ENCODE data around the gene DIPK1C.

DIPK1C gene

DNA sequence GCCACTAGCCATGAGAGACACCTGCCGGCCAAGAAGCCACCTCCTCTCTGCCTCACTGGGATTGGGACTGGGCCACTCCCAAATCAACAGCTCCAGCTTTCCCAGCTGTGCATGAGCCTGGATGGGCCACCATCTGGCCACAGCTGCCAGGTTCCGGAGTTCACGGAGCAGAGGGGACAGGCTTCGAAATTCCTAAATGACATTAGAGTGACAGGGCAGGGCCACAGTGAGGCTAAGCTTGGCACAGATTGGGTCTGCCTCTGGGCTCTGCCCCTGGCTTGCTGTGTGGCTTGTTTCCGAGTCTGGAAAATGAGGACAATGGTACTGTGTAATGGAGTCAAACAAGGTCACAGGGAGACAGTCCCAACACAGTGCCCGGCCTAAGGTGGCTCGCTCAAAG is 6.5 kb downstream of the DIPK1C start:
- no peak for DNase-seq

DNA sequence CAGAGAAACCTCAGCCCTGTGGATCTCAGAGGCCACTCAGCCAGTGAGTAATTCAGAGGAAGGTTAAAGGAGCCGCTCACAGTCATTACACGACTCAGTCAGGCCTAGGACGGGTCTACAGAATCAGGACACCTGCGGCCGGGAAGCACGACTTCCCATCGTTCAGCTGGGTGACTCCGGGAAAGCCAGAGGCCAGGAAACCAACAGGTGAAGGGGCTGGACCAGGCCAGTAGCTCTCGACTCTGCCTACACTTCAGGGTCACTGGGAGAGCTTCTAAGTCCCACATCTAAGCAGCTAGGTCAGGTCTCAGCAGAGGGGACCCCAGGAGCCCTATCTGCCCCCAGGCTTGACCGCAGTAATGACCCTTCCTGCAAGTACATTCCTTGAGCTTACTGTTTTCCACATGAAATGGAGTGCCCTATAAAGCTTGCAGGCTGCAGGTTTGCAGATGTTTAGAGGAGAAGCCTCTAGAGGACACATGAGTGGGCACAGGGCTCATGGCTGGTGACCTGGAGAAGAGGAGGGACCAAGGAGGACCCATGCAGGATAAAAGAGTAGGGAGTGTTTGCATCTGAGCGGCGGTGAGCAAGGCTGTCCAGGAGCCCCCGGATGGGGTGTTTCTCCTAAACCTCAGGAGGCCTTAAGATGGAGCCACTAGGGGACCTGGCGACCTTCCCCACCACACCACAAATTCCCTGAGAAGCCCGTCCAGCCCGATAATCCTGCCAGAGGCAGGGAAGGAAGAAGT is 9.5 kb downstream of the DIPK1C start:
- no peak for DNase-seq

DNA sequence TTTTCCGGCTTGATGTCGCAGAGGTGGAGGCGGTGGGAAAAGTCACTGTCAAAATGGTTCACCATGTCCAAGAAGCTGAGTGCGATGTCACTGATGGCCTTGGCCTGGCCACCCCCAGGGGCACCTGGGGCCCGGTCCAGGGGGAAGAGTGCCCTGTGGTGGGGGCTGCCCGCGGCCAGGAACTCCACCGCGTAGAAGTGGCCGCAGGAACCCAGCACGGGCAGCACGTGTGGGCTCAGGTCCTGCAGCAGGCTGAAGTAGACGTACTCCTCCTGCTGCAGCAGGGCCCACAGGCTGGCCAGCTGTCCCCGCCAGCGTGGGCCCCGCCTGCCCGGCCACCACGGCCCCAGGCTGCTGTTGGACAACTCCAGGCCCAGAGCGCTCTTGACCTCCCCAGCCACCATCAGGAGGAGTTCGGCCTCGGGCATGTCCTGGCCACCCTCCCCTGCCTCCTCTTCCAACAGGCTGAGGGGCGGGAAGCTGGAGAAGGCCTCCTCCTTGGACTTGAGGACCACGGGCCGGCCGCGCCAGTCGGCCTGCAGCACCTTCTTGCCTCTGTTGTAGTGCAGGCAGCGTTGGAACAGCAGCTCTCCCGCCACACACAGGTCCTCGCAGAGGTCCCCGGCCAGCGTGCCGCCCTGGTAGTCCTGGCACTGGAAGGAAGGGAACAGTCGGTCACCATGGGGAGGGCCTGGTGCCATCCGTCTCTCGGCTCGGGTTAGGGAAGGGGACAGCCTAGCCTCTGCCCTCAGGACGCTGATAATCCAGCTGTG is 10.3 kb downstream of the DIPK1C start:
- no peak for DNase-seq

DNA sequence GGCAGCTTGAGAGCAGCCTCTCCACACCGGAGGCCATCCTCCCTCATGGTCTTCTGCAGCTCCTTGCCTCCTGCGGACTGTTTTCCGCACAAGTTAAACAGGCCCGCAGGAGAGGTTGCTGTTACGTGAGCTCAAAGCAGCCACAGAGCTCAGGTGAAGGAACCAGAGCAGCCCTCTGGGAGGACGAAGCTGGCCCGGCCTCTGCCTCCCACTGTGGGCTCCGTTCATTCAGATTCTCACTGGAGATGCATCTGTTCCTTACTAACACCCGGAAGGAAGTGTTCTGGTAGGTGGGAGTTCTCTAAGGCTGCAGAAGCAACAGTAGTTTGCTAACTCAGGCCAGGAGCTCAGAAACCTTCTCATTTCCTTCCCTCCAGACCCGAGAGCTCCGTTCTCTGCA is 10.9 kb downstream of the DIPK1C start:
- no peak for DNase-seq

DNA sequence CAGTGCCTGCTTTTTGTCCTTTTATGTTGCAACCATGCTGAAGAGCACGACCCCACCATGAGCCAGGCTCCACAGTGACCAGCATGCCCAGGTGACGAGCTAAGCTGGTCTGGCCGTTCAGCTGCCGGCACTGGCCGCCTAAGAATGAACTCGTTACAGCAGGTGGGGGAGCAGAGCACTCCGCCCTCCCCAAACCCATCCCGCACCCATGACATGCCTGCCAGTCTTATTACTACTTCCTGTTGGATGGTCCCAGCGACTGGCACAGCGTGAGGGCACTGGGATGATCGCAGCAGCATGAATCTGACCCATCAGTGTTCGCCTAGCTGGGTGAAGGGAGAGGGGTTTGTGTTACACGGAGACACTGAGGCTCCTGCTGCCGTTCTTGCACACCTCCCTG is 11.5 kb downstream of the DIPK1C start:
- DNase-seq = no peak

DNA sequence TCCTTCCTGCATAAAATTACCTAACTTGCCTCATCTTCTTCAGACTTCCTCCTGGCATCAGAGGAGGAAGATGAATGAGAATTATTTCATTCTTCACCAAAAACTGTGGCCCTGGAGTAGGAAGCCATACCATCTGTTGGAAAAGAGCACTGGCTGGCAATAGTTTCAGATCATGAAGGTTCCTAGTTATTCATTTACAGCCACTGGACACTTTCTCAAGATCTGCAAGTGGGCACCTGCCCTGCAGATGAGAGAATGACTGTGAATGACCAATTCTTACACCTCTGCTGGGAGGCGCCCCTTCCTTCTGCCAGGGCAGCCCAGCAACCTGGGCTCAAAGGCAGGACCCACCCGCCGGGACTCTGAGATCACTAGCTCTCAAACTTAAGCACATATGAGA is 13.0 kb downstream of the DIPK1C start:
- DNase-seq = no peak

DNA sequence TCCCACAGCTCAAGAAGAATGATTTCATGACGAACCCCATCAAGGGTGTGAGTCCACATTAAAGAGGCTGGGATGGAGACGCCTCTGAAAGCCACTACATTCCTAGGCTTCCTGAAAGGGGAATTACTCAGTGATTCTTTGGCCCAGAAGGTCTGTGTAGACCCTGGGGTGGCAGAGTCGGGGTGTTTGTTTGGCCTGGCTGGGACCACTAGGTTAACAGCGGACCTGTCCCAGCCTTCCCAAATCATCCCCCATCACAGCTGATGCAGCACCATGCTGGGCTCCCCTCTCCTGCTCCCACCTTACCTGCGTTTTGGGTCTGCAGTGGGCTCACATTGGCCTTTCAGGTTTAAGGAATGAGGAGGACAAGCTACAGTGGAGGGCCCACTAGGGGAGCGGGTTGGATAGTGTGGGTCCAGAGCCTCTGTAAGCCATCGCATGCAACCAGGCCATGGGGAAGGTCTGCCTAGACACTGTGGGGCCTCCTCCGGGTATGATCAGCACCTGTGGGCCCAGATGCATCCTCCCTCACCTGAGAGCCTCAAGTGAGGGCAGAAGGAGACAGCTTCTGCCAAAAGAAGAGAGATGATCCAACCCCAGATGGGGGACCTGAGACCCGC is 16.2 kb downstream of the DIPK1C start:
- DNase-seq = no peak

DNA sequence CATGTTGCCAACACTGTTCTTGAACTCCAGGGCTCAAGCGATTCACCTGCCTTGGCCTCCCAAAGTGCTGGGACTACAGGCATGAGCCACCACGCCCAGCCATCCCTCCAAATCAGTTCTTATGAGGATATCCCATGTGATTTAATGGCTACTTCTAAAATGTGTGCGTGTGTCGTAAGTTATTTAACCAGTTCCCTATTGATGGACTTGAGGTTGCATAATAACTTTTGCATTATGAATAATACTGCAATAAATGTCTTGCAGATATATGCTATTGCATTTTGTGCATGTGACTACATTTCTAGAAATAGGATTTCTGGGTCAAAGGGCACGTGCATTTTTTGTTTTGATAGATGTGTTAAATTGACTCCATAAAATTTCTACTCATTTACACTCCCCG is 19.0 kb downstream of the DIPK1C start:
- DNase-seq = no peak

DNA sequence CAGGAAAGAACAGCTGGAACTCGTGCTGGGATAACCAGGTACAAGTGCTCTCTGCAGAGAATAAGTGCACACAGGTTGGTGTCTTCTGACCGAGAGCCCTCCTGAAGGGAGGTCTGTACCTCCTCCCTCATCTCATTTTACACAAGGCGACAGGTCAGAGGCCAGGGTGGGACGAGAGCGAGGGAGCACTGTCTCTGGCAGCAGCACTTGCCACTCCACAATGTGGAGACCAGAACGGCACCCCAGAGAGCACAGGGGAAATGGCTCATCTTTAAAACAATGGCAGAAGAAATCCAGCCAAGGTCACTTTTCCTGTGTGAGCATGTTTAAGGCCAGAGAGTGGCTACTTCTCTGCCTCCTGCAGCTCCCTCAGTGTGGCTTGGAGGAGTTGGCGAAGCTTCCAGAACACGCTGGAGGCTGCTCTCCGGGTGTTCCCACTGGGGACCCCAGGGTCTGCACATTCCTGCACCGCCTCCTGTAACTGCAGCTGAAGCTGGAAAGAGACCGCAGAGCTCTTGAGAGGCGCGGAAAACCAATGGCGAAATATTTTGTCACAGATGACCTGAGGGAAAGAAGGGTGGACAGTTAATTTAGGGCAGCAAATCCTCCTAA is 20.8 kb downstream of the DIPK1C start:
- no peak for DNase-seq

DNA sequence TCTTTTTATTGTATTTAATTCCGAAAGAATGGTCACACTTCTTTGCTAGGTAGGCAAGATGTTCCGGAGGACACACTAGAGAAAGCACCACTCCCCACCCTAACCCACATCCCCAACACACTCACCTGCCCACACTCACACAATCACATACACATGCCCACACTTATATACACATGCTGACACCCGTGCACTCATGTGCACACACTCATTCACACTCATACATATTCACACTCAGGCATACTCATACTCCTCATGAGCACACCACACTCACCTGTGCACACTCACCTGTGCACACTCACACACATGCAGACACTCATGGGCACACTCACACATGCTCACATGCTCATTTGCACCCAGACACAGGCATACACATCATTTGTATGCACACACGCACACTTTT is 21.4 kb downstream of the DIPK1C start:
- DNase-seq = no peak

DNA sequence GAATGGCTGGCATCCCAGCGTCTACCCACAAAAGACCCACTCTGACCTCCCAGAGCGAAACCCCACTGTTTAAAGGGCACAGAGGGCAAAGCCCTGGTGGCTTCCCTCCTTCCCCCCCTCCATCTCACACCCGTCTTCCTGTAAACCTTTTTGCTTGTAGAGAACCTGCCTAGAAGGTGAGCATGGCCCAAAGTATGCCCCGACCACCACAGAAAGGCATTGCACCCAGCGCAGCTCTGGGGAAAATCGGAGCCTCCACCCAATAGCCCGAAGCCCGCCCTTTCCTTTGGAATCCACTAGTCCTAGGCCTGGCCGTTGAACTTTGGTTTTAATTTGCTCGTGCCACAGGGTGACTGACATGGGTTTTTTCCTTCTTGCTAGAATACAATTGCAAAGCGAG is 22.6 kb downstream of the DIPK1C start:
- DNase-seq = no peak

DNA sequence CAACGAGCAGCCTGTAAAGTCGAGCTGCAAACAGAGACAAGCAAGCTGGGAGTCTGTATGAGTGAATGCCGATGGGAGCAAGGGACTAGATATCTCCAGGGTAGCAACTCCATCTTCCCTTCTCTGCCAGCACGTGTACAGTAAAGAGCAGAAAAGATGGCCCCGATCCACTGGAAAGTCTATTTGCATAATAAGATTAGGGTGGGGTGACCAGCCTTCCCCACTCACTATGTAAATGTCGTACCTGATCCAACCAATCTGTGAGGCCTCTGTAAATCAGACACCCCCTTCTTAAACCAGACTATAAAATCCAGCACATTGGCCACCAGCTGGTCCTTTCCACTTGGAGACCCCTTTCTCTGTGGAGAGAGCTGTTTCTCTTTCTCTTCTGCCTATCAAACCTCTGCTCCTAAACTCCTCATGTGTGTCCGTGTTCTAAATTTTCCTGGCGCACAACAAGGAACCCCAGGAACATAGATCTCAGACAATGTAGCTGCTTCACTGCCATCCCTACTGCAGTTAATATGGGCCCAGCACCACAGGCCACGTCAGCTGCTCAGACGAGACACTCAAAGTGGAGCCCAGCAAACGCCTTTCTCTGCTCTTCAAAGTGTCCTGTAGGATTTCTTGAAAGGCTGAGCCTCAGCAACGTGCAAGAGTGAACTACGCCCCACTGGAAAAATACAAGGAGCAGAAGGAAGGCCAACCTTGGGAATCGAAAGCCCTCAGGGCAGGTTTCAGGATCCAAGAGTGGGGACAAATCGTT is 26.1 kb downstream of the DIPK1C start:
- no peak for DNase-seq

DNA sequence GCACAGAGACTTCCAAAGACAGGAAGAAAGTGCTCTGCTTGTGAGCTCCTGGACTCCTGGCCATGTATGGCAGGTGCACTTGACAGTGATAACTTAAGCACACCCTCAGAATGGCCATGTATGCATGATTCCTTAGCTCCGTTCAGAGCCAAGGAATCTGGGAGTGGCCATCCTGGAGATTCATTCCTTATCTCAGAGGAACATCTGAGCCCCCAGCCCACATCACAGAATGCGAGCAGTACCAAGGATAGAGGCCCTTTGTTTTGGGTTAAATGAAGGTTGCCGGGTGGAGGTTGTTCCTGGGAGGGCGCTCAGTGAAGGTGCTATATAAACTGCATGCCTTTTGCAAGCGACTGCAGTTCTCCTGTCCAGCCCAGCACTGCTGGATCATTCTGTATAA is 26.9 kb downstream of the DIPK1C start:
- DNase-seq = no peak

DNA sequence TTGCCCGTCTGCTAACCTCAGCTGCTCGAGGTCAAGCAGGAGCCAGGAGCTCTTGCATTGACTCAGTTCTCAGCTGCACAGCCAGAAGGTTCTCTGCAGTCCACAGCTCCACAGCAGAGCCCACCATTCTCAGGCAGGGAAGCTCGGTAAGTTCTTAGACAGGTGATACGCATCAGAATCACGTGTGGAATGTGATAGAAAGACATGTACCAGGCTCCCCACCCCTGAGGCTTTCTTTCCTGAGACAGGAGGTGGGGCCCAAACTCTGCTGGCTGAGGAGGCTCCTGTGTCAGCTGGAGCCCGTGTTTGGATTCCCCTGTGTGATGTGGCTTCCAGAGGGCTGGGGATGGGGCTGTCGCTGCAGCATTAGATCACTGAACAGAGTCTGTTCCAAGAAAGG is 28.0 kb downstream of the DIPK1C start:
- DNase-seq = no peak

DNA sequence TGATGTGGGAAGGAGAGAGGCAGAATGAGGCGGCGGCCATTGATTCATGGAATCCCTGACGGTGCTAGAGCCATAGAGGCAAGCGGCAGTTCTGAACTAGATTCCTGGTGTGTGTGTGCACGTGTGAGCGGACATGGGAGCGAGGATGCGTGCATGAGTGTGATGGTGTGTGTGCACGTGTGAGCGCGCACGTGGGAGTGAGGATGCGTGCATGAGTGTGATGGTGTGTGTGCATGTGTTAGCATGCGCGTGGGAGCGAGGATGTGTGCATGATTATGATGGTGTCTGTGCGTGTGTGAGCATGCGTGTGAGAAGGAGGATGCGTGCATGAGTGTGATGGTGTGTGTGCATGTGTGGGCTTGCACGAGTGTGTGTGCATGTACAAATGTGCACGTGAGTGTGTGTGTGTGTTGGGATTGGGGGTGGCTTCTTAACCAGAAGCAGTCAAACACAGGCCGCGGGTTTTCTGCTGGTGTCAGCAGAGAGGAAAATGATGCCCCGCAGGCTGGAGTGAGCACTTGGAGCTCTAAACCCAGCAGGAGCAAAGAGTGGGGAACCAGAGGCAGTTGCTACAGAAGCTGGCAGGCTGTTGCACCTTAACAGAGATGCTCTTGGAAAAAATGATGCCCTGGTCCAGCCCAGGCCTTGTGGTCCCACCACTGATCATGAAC is 29.5 kb downstream of the DIPK1C start:
- DNase-seq = no peak

DNA sequence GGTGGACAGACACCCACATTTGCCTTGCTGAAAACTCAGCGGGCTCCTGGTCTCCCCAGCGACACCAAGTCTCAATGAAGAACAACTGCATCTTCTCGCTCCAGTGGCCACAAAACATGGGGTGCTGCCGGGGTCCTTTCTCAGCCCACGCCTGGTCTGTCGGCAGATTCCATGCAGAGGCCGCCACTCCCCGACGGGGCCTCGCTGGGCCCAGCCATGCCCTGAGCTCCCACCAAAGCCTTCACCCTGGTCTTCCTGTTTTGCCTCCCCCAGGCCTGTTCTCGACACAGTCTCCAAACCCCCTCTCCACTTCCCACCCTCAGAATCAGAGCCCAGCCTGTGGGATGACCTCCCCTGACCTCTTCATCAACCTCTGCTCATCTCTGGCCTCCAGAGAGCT is 31.2 kb downstream of the DIPK1C start:
- DNase-seq = no peak

DNA sequence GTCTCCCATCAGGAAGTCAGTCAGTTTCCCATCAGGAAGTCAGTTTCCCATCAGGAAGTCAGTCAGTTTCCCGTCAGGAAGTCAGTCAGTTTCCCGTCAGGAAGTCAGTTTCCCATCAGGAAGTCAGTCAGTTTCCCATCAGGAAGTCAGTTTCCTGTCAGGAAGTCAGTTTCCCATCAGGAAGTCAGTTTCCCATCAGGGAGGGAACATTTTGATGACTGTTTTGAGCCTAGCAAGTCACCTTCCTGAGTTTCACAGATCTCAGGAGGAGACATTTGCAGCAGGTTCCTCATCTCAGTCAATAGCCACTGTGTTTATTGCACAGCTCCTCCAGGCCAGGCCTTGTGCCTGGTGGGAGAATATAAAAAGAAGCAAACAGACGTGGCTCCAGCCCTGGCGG is 31.9 kb downstream of the DIPK1C start:
- no peak for DNase-seq

DNA sequence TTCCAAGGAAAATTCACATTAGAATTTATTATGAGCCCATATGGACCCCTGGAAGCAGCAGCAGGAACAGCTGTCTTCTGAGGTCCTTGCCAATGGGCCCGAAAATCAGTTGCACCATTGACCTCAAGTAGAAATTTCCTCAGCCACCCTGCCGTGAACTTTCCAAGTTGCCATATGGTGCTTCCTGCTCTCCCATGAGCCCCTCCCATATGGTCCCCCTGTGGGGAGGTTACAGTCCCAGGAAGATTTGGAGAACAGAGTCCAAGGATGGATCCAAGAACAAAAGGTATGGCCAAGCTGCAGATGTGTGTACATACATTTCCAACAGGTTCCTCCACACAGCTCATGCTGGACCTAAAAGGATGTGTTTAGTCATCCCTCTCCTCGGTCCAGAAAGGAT is 34.6 kb downstream of the DIPK1C start:
- no peak for DNase-seq

DNA sequence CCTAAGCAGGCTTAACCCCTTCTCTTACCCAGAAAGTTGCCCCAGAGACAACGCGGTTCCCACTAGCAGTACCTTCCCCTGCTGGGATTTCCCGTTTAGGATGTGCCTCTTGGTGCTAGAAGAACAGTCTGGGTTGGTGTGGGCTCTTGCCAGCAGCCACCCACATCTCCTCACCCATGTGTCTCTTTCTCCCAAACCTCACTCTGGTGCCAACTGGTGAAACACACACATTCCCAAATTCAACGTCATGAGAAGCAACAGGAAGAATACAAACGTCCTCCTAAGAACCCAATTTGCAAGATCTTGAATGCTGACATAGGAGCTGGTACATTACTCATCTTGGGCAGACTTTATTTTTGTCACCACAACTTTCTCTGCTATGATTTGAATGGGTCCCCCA is 36.2 kb downstream of the DIPK1C start:
- DNase-seq = no peak

DNA sequence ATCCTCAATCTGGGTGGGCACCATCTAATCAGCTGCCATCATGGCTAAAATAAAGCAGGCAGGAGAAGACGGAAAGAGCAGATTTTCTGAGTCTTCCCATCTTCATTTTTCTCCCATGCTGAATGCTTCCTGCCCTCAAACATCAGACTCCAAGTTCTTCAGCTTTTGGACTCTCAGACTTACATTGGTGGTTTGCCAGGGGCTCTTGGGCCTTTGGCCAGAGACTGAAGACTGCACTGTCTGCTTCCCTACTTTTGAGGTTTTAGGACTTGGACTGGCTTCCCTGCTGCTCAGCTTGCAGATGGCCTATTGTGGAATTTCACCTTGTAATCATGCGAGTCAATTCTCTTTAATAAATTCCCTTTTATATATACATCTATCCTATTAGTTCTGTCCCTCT is 36.6 kb downstream of the DIPK1C start:
- DNase-seq = no peak

DNA sequence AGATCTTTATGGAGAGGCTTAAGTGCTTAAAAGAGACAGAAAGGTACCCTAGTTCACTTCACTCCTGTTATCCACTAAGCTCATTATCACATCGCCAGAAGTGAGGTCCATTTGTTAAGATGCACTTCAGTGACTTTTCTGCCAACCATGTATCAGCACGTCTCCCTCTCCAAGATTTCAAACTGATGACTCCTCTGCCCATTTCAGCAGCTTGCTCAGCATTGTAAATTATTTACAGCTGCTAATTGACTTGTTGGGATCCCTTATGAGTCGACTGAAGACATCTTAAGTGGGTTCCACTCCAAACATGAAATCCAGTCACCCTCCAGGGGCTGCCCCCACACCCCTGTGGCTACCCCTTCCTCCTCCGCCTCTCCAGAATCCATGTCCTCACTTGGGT is 37.3 kb downstream of the DIPK1C start:
- DNase-seq = no peak

DNA sequence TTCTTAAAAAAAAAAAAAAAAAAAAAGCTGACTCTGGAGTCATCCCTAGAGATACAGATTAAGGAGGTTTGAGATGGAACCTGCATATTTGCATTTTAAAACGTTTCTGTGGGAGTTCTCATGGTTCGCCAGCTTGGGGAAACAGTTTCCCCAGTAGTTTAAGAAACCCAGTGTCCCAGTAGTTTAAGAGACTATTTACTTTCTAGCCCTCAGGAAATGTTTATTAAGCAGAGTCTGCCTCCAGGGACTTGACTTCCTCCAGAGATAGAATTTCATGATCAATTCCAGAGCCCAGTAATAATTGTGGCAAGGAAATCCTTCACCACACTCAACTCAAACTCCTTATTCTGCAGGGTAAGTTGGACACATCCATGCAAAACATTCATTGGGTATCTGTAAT is 39.1 kb downstream of the DIPK1C start:
- DNase-seq = no peak

DNA sequence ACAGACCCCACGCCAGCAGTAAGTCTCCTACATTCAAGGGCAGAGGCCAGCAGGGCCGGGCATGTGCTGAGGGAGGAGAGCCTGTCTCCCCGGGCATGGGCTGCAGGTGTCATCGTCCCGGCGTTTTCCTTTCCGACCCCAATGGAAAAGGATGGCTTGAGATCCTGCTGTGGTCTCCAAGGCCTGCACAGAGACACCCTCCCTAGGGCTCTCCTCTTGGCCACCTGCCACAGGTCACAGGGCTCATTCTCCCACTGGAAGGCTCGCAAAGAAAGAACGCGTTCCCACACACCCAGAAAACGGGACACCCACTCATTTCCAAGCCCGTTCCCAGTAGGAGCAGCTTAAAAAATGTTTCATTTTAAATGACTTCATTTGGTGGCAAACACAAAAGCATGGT is 41.0 kb downstream of the DIPK1C start:
- no peak for DNase-seq
